Nephron (organoid): ENCODE measurements around the gene IL13.

ENCODE experiments used
- H3K27ac Mint-ChIP-seq, 3 experiments: 2 replicates each; pipeline ENCODE4 v1.8.0; 2020; ENCODE audit warnings: mixed read lengths in 3 of 3, mild to moderate bottlenecking in 2 of 3, moderate library complexity in 1 of 3
- H3K27me3 Mint-ChIP-seq: 2 replicates; pipeline ENCODE4 v1.8.0; 2021; ENCODE audit warnings: low read depth, mild to moderate bottlenecking, moderate library complexity, mixed read lengths
- H3K36me3 Mint-ChIP-seq: 2 replicates; pipeline ENCODE4 v1.8.0; 2020; ENCODE audit warnings: low read depth, mixed read lengths
- H3K4me1 Mint-ChIP-seq: 2 replicates; pipeline ENCODE4 v1.8.0; 2020; ENCODE audit warnings: mixed read lengths
- H3K4me3 Mint-ChIP-seq, 3 experiments: 2 replicates each; pipeline ENCODE4 v1.8.0; 2020; ENCODE audit warnings: mild to moderate bottlenecking in 3 of 3, mixed read lengths in 3 of 3, moderate library complexity in 2 of 3
- H3K9me3 Mint-ChIP-seq: 2 replicates; pipeline ENCODE4 v1.8.0; 2020; ENCODE audit warnings: mixed read lengths
- CTCF ChIP-seq, 3 experiments: fragments of 200-600 bp; sonication (generic); IDR thresholded peaks; one replicate each; pipeline ENCODE4 v1.5.0; 2021; ENCODE audit warnings: antibody characterized with exemption in 3 of 3; ENCODE audit not compliant: unreplicated experiment in 3 of 3

The IL13 gene

GRCh38 chr5:132657676-132658380 is at the start of gene IL13:
IL13 (plus strand) TSS chr5:132658173; CDS start chr5:132658187, 14 bp downstream.
- Mint-ChIP-seq H3K36me3 (no peaks in the 10 kb centered on the region), H3K4me3 (peak within 1 kb of the TSS in 2 of 3 experiments; percentile 31 to 59), H3K27me3 (peaks cover 45% of the 10 kb centered on the region), H3K9me3 (no peaks in the 10 kb centered on the region), H3K4me1 (peaks cover 12% of the 10 kb centered on the region), H3K27ac (no peak within 1 kb of the TSS)
- TF ChIP-seq CTCF (IDR thresholded peaks at IDR 0.05; ENCODE audit: unreplicated experiment in 3 of 3) = no peak

GRCh38 chr5:132611965-132612364 is 46.0 kb upstream of the IL13 start:
- H3K27ac Mint-ChIP-seq = no peak overlapping the region
- H3K36me3 Mint-ChIP-seq = peaks cover 57% of the 10 kb centered on the region
- H3K9me3 Mint-ChIP-seq = peaks cover 3% of the 10 kb centered on the region
- H3K4me3 Mint-ChIP-seq = no peak overlapping the region
- H3K27me3 Mint-ChIP-seq = no peaks in the 10 kb centered on the region
- H3K4me1 Mint-ChIP-seq = no peaks in the 10 kb centered on the region
- TF ChIP-seq CTCF (IDR thresholded peaks at IDR 0.05; ENCODE audit: unreplicated experiment in 3 of 3) = no peak

- Mint-ChIP-seq H3K9me3 (peaks cover 3% of the 10 kb centered on the region), H3K36me3 (peaks cover 61% of the 10 kb centered on the region), H3K4me1 (no peaks in the 10 kb centered on the region), H3K4me3 (no peak overlapping the region), H3K27ac (peak overlapping the region in 1 of 3 experiments; percentile 35), H3K27me3 (no peaks in the 10 kb centered on the region)
- TF ChIP-seq CTCF (IDR thresholded peaks at IDR 0.05; ENCODE audit: unreplicated experiment in 3 of 3) = no peak
Observed at GRCh38 chr5:132612846-132613245, 45.1 kb upstream of the IL13 start.

- Mint-ChIP-seq H3K4me1 (no peaks in the 10 kb centered on the region), H3K27ac (no peak overlapping the region), H3K36me3 (peaks cover 67% of the 10 kb centered on the region), H3K9me3 (peaks cover 4% of the 10 kb centered on the region), H3K4me3 (no peak overlapping the region), H3K27me3 (no peaks in the 10 kb centered on the region)
- TF ChIP-seq CTCF (IDR thresholded peaks at IDR 0.05; ENCODE audit: unreplicated experiment in 3 of 3) = no peak
Observed at GRCh38 chr5:132621699-132622098, 36.3 kb upstream of the IL13 start.

GRCh38 chr5:132622608-132623007 is 35.4 kb upstream of the IL13 start:
- Mint-ChIP-seq H3K4me1 (no peaks in the 10 kb centered on the region), H3K36me3 (peaks cover 67% of the 10 kb centered on the region), H3K27ac (peak overlapping the region; percentile 12 to 82 (median 56)), H3K4me3 (no peak overlapping the region), H3K27me3 (no peaks in the 10 kb centered on the region), H3K9me3 (peaks cover 4% of the 10 kb centered on the region)
- no peak for TF ChIP-seq CTCF (IDR thresholded peaks at IDR 0.05; ENCODE audit: unreplicated experiment in 3 of 3)

GRCh38 chr5:132627470-132627869 is 30.5 kb upstream of the IL13 start:
- no peak for TF ChIP-seq CTCF (IDR thresholded peaks at IDR 0.05; ENCODE audit: unreplicated experiment in 3 of 3)
- H3K36me3 Mint-ChIP-seq = peaks cover 62% of the 10 kb centered on the region
- H3K4me1 Mint-ChIP-seq = no peaks in the 10 kb centered on the region
- no peaks in the 10 kb centered on the region for H3K9me3 Mint-ChIP-seq
- no peak overlapping the region for H3K27ac Mint-ChIP-seq
- H3K27me3 Mint-ChIP-seq = no peaks in the 10 kb centered on the region
- no peak overlapping the region for H3K4me3 Mint-ChIP-seq
